Common myeloid progenitor, CD34-positive (primary cell): Measurements from ENCODE around the gene PDE11A.
A peak's percentile ranks its signal among the peaks of the same experiment; 100 is the strongest.

Experiments
- CTCF ChIA-PET: fragments of 350-600 bp; sonication (Branson Sonifier 250); formaldehyde crosslinking; loops from one replicate; lab custom pipeline; 2021; ENCODE audit warnings: antibody characterized with exemption; lab: Charles Lee
- POLR2A ChIA-PET: fragments of 350-600 bp; sonication (Branson Sonifier 250); formaldehyde crosslinking; loops from one replicate; lab custom pipeline; 2021; ENCODE audit warnings: antibody characterized with exemption; lab: Charles Lee
- DNase-seq, 3 donors: peaks; one replicate each; pipeline versions ENCODE4 v3.0.0 to v3.0.0-alpha.2; 2013
- H3K27ac ChIP-seq, 2 experiments: 1 replicate in 1 of 2; 2 replicates in 1 of 2; pipeline ENCODE4 v1.7.0; 2013; ENCODE audit warnings: inconsistent platforms in 2 of 2, low read length in 2 of 2, mild to moderate bottlenecking in 2 of 2, low read depth in 1 of 2, moderate library complexity in 1 of 2; ENCODE audit not compliant: severe bottlenecking in 2 of 2, insufficient read depth in 1 of 2, poor library complexity in 1 of 2
- H3K27me3 ChIP-seq, 5 experiments: replicated peaks in 2 of 5; 1 replicate in 3 of 5; 2 replicates in 2 of 5; pipeline versions ENCODE4 v1.6.1 to v1.7.0; 2013; ENCODE audit warnings: low read length in 4 of 5, mild to moderate bottlenecking in 2 of 5, moderate library complexity in 2 of 5, inconsistent platforms in 1 of 5; ENCODE audit not compliant: insufficient read depth in 5 of 5, control insufficient read depth in 4 of 5
- H3K36me3 ChIP-seq, 4 experiments: 1 replicate in 2 of 4; 2 replicates in 2 of 4; pipeline versions ENCODE4 v1.6.1 to v1.7.0; 2013; ENCODE audit warnings: low read length in 3 of 4, control low read depth in 1 of 4, mild to moderate bottlenecking in 1 of 4; ENCODE audit not compliant: control insufficient read depth in 4 of 4, insufficient read depth in 4 of 4
- H3K4me1 ChIP-seq, 4 experiments: 1 replicate in 3 of 4; 2 replicates in 1 of 4; pipeline versions ENCODE4 v1.6.1 to v1.7.1; 2013; ENCODE audit warnings: low read length in 3 of 4, mild to moderate bottlenecking in 3 of 4, control low read depth in 1 of 4, inconsistent platforms in 1 of 4, moderate library complexity in 1 of 4; ENCODE audit not compliant: control insufficient read depth in 4 of 4, insufficient read depth in 4 of 4; ENCODE audit errors: control extremely low read depth in 1 of 4
- H3K4me3 ChIP-seq, 7 experiments: 1 replicate in 4 of 7; 2 replicates in 3 of 7; pipeline versions ENCODE4 v1.5.1 to v1.7.0; 2013; ENCODE audit warnings: mild to moderate bottlenecking in 7 of 7, low read length in 6 of 7, moderate library complexity in 6 of 7, inconsistent platforms in 2 of 7, low read depth in 2 of 7, control low read depth in 1 of 7; ENCODE audit not compliant: insufficient read depth in 4 of 7, control insufficient read depth in 1 of 7; ENCODE audit errors: extremely low read depth in 1 of 7
- H3K9me3 ChIP-seq, 5 experiments: 1 replicate in 4 of 5; 2 replicates in 1 of 5; pipeline versions ENCODE4 v1.6.1 to v1.7.1; 2013; ENCODE audit warnings: low read length in 4 of 5, mild to moderate bottlenecking in 2 of 5, inconsistent platforms in 1 of 5, low read depth in 1 of 5, moderate library complexity in 1 of 5; ENCODE audit not compliant: control insufficient read depth in 4 of 5, insufficient read depth in 2 of 5; ENCODE audit errors: control extremely low read depth in 1 of 5
- WGBS: methylation state at CpG from one replicate; pipeline ENCODE4 v1.1.5; 2013; ENCODE audit not compliant: insufficient coverage; 5-methylcytosine and 5-hydroxymethylcytosine counted together

The PDE11A gene

GRCh38 chr2:177692042-177692782 is 380.4 kb downstream of the PDE11A start:
- CTCF ChIA-PET: interaction anchor here (1.2 kb wide), 1 partner anchor 90 kb away, joined by 3 read pairs; no protein-coding TSS in a partner anchor
- POLR2A ChIA-PET: no interaction called here
- 100% methylated on average over 1 of the region's 2 CpGs for WGBS
- DNase-seq: no peak
- H3K27me3 ChIP-seq: no peaks in the 10 kb centered on the region
- H3K4me3 ChIP-seq: no peak overlapping the region
- no peak overlapping the region for H3K27ac ChIP-seq
- H3K4me1 ChIP-seq: peaks cover 2 to 10% (median 5%) of the 10 kb centered on the region in 4 experiments
- H3K36me3 ChIP-seq: no peaks in the 10 kb centered on the region
- no peaks in the 10 kb centered on the region for H3K9me3 ChIP-seq

GRCh38 chr2:177691177-177691576 is 381.4 kb downstream of the PDE11A start:
- H3K9me3 ChIP-seq: no peaks in the 10 kb centered on the region
- no peak for DNase-seq
- H3K36me3 ChIP-seq: no peaks in the 10 kb centered on the region
- no peaks in the 10 kb centered on the region for H3K27me3 ChIP-seq
- WGBS: 11% methylated on average over 1 of the region's 1 CpG
- no peak overlapping the region for H3K4me3 ChIP-seq
- ChIA-PET POLR2A (no interaction called here), CTCF (interaction anchor here (0.8 to 1.2 kb wide), 2 partner anchors 63 to 89 kb away, joined by 3 read pairs; no protein-coding TSS in a partner anchor)
- H3K27ac ChIP-seq: no peak overlapping the region
- H3K4me1 ChIP-seq: peaks cover 2 to 10% (median 5%) of the 10 kb centered on the region in 4 experiments

- 11% methylated on average over 3 of the region's 4 CpGs for WGBS
Observed at GRCh38 chr2:177689623-177690022, 383.0 kb downstream of the PDE11A start.

GRCh38 chr2:177688844-177689243 is 383.7 kb downstream of the PDE11A start:
- ChIA-PET CTCF (no interaction called here), POLR2A (no interaction called here)
- no peak for DNase-seq
- Histone ChIP-seq H3K4me3 (no peak overlapping the region), H3K9me3 (no peaks in the 10 kb centered on the region), H3K27me3 (no peaks in the 10 kb centered on the region), H3K36me3 (no peaks in the 10 kb centered on the region), H3K27ac (no peak overlapping the region), H3K4me1 (peaks cover 2 to 10% (median 5%) of the 10 kb centered on the region in 4 experiments)
- WGBS: 100% methylated on average over 2 of the region's 5 CpGs

More at GRCh38 chr2:177689623-177690022, 383.0 kb downstream of the PDE11A start:
- CTCF ChIA-PET: interaction anchor here (1.1 kb wide), 1 partner anchor 32 kb away, joined by 3 read pairs; no protein-coding TSS in a partner anchor
- Histone ChIP-seq H3K4me3 (no peak overlapping the region), H3K36me3 (no peaks in the 10 kb centered on the region), H3K27me3 (no peaks in the 10 kb centered on the region), H3K9me3 (no peaks in the 10 kb centered on the region), H3K4me1 (peaks cover 2 to 10% (median 5%) of the 10 kb centered on the region in 4 experiments), H3K27ac (peak overlapping the region in 1 of 2 experiments; percentile 20)
- peak; percentile 65 to 85 (median 74) for DNase-seq
- POLR2A ChIA-PET: no interaction called here

- Histone ChIP-seq H3K36me3 (no peaks in the 10 kb centered on the region), H3K27ac (no peak overlapping the region), H3K4me1 (no peaks in the 10 kb centered on the region), H3K27me3 (no peaks in the 10 kb centered on the region), H3K9me3 (no peaks in the 10 kb centered on the region), H3K4me3 (no peak overlapping the region)
- no peak for DNase-seq
- 100% methylated on average over 1 of the region's 2 CpGs for WGBS
- ChIA-PET CTCF (no interaction called here), POLR2A (no interaction called here)
Observed at GRCh38 chr2:177683661-177684069, 388.9 kb downstream of the PDE11A start.

GRCh38 chr2:177682836-177683660 is 389.5 kb downstream of the PDE11A start:
- Histone ChIP-seq H3K4me1 (no peaks in the 10 kb centered on the region), H3K36me3 (no peaks in the 10 kb centered on the region), H3K4me3 (no peak overlapping the region), H3K27me3 (no peaks in the 10 kb centered on the region), H3K9me3 (no peaks in the 10 kb centered on the region), H3K27ac (no peak overlapping the region)
- ChIA-PET POLR2A (no interaction called here), CTCF (no interaction called here)
- DNase-seq: no peak
- WGBS: 85% methylated on average over 9 of the region's 9 CpGs

GRCh38 chr2:177682006-177682405 is 390.6 kb downstream of the PDE11A start:
- POLR2A ChIA-PET: no interaction called here
- no peaks in the 10 kb centered on the region for H3K27me3 ChIP-seq
- CTCF ChIA-PET: no interaction called here
- no peak overlapping the region for H3K4me3 ChIP-seq
- H3K36me3 ChIP-seq: no peaks in the 10 kb centered on the region
- 100% methylated on average over 1 of the region's 2 CpGs for WGBS
- H3K9me3 ChIP-seq: no peaks in the 10 kb centered on the region
- H3K4me1 ChIP-seq: no peaks in the 10 kb centered on the region
- DNase-seq: no peak
- no peak overlapping the region for H3K27ac ChIP-seq
